GM19324 (cell line): ENCODE results near the gene NKAIN2.

ENCODE experiments used
- ATAC-seq: cut with Tn5 transposase; IDR thresholded peaks from one replicate; pipeline ENCODE4 v1.9.1; 2021; ENCODE audit warnings: mild to moderate bottlenecking, moderate library complexity; ENCODE audit not compliant: unreplicated experiment, low FRiP score

NKAIN2 gene

DNA sequence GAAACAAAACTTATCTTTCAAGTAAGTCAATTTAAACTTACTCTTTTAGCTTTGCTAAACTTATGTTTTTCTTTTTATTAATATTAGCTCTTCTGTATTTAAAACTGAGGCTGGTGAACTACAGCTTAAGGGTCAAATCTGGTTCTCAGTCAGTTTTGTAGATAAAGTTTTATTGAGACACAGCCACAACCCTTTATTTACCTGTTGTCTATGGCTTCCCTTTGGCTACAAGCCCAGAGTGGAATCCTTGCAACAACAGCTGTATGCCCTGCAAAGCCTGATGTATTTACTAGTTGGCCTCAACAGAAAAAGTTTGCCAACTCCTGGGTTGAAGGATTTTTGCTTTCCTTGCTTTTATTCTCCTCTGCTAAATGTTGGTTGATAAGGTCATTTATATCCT is 667.1 kb downstream of the NKAIN2 start:
- ATAC-seq: no peak

DNA sequence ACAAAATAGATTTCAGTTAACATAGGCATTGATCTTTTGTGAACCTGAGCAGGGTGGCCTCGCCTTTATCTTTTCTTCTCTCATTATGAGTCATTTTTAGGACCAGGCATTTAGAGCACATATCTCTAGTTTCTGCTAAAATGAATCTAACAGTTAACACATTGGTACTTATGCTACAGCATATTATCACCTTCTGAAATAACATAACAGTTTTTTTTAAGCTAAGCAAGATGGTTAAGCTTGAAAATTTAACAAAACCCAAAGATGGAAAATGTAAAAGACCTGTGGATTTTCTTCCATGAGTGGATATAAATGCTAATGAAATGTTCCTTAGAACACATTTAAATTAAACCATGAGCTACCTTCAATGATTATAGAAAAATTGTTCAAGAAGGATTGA is 671.5 kb downstream of the NKAIN2 start:
- no peak for ATAC-seq

DNA sequence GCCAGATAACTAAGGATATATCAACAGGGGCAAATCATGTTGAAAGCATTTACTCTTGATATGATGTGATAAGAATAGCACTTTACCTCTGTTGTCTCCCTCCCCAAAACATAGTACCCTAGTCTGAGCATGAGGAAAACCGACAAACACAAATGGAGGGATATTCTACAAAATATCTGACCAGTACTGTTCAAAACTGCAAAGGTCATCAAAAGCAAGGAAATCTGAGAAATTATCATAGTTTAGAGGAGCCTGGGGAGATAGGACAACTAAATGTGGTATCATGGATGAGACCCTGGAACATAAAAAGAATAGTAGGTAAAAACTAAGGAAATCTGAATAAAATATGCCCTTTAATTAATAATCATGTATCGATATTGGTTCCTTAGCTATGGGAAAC is 675.2 kb downstream of the NKAIN2 start:
- no peak for ATAC-seq

DNA sequence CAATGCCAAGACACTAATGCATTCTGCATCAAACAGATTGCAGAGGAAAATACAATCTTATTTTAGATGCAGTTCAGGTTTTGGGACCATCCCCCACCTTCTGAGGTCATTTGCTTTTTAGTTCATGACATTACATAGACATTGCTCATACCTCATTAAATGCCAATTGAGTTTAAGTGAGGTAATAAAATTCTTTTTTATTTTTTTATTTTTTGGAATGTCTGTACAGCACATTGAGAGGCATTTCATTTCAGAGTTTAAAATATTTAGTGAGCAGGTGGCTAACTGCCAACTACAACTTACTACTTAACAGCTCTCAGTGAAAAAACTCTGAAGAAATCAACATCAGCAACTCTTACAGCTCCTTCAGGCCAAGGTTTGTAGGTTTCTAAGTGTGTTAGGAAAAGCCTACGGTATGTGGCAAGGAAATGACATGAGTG is 676.3 kb downstream of the NKAIN2 start:
- ATAC-seq: no peak

DNA sequence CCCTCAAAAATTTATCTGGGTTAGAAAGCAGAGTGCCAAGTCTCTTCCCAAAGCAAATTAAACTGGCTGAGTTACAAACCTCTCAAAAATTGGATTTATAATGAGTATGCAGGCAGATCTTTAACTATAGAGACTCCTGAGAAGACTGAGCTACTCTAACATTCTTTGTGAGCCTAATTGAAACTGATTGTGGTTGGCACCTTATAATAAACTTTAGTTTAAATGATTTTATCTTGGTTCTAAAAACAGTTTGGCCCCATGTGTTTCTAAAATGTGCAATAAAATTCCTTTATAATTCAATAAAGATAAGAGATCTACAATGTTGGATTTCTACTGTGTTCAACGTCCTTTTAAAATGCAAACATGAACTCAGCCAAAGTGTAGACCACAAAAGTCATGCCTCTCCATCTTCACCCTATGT is 678.4 kb downstream of the NKAIN2 start:
- ATAC-seq: no peak

DNA sequence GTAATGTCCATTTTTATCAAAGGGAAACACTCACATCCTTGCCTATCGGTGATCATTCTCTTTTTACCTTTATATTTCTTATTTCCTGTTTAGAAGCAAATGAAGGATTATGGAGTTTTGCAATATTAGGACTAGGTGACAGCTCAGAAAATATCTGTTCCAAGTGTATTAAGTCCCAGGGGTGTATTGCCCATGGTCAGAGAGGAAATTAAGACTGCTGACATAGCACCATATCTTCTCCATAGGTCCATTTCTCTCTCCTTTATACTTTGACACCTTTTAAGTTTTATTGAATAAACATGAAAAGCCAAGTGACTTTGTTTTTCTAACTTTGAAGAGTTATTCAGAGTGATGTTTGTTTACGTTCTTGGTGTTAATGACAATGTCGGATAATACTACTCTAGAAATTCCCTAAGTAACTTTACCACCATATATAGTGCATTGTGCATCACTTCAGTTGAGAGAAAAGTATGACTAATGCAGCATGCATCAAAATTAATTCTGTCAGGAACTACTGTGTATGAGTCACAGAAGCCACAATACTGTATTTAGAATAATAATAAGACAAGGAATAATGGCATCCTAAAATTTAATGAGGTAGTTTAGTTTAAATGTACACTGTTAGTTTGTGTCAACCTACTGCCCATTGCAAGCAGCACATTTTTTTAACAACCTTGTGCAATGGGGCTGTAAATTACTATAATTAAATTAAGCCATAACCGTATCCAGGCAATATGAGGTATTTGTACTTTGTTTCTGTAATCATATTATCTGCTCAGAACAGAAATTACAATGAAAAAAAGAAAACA is 684.2 kb downstream of the NKAIN2 start:
- no peak for ATAC-seq

DNA sequence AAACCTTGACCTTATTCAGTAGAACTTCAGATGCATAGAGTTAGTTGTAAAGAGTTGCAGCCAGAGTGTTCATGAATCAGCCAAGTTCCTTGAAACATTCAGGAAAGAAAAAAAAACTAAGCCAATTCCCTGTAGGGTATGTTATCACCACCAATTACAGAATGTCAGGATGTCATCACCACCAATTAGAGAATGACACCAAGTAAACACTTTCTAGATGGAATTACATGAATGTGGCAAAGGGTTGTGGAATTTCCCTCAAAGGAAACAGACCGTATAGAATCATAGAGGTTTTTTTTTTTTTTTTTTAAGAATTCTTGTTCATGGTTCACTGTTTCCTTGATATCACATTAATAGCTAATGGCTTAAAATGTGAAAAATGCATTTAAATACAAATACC is 686.5 kb downstream of the NKAIN2 start:
- no peak for ATAC-seq

DNA sequence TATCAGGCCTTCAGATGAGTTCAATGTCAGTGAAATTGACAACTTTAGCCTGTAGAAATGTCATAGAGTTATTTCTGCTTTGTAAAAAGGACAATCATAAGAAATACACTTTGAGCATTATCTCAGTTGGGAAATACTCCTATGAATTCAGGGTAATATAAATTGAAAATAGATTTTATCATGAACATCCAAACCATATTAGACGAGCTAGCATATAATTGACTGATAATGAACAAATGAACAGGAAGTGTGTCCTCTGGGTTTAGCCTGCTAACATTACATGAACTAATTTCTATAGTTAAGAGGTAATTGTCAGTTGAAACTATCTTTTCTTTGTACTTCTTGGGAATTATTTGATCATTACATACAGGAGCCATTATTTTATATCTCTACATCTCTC is 689.6 kb downstream of the NKAIN2 start:
- no peak for ATAC-seq

DNA sequence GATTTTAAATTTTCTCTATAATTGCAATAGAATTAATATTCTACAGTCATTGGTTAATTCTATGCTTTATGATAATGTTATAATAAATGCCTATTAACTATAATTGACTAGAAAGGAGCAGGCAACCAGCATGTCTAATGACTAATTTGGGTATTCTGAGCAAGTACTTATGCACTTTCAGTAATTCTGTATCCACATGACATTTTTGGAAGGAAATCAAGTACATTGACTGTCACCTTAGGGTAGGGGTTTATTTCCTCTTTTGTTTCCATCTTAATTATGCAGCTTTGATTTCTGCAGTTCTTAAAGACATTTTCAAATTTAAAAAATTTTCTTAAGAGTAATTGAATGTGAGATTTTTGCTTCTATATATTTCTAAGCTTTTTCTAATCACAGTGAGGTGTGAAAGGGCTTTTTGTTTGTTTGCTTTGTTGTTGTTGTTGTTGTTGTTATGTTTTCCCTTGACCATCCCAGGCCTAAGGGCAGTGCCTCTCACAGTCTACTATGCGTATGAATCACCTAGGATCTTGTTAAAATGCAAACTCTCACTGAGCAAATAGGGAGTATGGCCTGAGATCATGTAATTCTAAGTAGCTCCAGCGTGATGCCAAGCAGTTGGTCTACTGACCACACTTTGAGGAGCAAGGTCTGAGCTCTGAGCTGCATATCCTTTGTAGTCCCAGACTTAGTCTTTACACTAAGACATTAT is 691.4 kb downstream of the NKAIN2 start:
- no peak for ATAC-seq

DNA sequence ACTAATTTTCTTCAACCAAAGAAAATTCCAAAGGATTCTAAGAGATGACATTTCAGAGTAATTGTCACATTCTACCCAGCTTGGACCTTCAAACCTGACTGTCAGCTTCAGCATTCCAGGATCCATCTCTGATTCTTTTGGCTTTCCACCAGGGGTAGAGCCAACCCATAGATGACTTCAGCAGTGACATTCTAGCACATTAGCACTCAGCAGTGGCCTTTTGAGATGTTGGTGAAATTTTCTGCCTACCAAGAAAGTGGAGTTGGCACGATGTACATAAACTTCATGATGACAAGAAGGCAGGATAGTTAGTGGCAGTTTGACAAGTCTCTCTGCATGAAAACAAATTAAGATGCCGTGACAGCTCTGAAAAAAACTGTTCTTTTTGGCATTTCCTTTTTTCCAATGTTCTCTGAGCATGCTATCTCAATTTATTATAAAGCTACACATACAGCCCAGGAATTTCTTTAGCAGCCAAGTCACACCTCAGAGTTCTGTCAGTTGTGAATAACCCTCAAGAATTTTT is 692.1 kb downstream of the NKAIN2 start:
- ATAC-seq: no peak

DNA sequence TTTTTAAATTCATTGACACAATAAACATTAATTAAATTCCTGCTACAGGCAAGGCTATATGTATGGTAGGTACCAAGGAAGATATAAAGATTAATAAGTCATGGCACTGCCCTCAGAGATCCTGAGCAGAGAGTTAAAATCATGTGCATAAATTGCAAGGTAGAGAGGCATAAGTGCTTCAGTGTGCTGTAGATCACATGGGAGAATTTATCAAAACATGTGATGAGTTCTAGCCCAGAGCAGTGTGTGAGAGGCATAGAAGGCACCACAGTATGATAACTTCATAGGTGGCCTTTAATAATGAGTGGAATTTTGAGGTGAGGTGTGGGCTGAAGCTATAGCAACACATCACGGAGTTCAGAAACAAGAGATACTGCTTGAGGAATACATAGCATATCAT is 692.7 kb downstream of the NKAIN2 start:
- ATAC-seq: no peak

DNA sequence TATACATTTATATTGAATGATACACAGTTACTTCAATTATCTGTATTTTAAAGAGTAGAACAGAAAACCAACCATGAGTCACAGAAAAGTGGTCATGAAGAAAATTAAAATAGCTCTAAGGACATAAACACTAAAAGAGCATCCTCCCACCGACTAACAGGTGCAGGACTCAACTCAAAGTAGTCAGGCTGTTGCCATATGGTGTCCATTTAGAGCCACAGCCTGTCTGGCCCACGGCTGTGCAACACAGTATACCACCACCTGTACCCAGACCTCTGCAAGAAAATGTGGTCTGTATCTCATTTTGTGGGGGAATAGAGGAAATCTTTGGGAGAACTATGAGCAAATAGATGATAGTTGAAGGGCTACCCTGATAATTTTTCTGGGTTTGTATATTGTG is 708.8 kb downstream of the NKAIN2 start:
- no peak for ATAC-seq

DNA sequence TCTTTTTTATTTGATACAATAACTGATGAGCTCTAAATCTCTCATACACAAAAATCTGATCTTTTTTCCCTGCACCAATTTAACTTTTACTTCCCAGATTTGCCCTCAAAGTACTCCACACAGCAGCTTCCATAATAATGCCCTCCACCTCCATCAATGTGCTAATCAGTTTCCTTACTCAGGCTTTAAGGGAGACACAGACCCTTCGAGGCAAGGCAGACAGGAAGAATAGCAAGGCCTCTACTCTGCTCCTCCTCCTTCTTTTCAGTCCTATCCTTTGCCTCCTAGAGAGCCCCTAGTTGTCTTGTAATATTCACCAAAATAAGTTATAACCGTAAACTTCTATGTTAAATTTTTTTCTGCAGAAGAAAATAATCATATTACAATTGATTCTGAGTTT is 713.7 kb downstream of the NKAIN2 start:
- ATAC-seq: no peak

DNA sequence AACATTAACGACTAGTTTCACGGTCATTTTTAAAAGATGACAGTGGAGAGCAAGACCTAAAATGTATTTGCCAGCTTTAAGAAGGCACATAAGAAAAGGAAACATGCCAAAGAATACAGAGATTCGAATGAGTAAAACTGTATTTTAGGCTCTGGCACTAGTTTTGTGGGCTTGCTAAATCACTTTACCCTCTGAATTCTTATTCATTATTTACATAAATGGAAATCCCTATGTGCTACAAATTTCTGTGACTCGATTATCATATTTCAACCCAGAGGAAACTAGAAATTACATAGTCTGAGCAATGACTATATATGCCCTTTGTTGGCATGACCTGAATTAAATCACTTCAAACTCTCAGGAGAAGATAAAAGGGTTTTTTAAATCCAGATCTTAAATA is 716.8 kb downstream of the NKAIN2 start:
- ATAC-seq: no peak

DNA sequence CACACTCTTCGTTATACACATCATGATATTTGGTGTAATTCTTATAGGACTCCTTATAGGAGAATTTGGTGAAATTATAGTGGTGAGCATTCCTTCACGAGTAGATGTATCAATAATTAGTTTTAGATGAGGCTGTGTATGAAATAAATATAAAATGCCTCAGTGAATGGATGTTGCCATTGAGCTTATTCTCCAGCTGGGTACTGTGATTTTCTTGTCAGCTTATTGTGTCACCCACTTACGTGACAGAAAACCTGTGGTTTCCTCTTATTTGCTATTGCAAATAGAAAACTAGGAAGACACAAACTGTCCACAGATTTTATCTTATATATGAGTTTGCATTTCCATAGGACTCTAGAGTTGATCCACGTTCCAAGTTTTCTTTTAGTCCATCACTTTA is 718.7 kb downstream of the NKAIN2 start:
- ATAC-seq: no peak

DNA sequence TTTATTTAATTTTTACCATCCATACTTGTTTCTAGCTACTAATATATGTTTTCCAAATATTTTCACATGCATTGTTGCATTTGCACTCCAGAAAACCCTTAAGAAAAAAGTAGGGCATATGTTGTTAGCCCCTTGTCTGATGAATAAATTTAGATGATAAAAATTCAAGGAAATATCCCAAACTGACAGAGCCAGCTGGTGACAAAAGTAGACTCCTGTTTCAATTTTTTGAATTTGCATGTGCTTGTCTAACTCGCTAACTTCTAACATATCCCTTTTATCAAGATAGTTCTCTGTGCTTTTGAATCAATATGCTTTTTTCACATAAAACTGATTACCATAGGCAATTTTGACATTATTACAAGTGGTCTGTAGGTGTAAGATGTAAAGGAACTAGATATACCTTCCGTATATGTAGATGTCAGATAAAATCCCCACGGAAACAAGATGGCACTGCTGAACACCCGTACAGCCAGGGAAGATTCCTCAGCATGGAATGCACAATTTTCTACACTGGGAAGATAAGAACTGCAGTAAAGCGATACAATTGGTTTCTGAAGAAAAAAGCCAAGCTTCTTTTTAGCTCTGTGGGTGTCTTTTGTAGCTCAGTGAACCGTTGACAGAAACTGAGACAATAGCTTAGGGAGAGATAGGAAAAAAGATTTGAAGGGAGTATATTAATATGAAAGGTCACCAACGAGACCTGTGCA is 721.0 kb downstream of the NKAIN2 start:
- ATAC-seq: no peak

DNA sequence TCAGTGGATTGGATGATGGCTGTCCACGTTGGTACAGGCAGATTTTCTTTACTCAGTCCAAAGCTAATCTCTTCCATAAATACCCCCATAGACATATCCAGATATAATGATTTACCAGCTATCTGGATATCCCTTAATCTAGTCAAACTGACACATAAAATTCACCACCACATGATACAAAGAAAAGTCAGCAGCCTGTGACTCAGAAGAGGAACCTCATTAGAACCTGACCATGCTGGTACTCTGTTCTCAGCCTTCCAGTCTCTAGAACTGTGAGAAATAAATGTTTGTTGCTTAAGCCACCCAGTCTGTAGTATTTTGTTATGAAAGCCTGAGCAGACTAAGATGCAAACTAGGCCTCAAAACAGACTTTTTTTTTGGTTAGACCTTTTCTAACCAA is 727.3 kb downstream of the NKAIN2 start:
- ATAC-seq: no peak

DNA sequence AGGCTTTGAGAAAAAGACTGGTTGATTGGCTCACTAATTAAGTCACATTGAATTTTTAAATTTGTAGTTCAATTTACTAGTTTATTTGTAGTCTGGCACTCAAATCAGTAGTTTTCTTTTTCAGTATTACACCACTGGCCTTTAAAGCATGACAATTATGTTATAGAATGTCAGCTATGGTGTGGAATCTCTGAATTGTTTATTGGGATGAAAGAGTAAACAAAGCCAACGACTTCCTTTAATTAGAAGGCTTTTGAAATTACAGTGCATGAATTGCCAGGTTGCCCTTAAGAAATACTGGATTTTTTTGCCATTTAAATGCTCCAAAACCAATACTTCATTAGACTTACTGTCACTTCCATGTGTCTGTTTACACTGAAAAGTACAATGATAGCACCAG is 731.6 kb downstream of the NKAIN2 start:
- no peak for ATAC-seq

DNA sequence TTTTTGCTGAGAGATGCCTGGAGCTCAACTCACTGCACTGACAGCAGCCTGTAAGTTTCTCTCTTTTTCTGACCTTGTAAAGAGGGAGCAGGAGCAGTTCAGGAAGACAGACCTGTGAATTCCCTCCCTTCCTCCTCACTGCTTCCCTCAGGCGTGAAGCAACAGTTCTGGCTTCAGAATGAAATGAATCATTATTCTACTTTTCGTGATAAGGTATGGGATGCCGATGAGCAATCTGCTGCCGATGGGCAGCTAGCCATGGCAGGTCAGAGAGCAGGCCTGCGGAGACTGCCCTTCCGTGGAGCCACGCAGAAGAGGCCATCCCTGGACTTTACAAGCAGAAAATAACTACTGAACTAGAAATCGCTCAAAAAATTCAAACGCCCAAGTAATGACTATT is 732.1 kb downstream of the NKAIN2 start:
- no peak for ATAC-seq

DNA sequence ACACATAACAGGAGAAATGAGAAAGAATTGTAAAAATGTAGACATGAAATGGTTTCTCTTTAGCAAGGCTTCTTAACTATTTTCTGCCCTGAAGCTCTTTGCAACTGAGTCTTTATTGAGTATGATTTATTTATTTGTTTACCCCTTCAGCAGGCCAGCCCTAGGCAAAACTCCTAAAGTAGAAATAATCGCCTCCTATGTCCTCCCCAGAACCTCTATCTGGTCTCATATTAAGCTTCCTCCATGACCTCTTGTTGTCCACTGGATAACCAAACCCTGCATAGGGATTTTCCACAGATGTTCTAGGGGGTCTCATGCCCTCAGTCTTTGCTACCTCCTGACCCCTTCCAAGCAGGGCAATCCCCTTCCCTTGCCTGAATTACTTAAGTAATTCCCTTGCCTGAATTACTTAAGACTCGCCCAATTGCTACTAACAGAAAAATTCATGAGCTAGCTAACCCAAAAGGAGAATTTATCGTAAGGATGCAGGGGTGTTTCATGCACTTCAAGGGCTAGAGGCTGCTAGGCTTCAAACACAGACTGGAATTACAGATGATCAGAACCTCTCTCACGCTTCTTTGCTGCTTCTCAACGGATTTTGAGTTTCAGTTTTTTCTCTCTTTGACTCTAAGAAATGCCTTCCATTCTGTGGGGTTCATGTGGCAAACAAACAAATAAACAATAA is 732.6 kb downstream of the NKAIN2 start:
- no peak for ATAC-seq

DNA sequence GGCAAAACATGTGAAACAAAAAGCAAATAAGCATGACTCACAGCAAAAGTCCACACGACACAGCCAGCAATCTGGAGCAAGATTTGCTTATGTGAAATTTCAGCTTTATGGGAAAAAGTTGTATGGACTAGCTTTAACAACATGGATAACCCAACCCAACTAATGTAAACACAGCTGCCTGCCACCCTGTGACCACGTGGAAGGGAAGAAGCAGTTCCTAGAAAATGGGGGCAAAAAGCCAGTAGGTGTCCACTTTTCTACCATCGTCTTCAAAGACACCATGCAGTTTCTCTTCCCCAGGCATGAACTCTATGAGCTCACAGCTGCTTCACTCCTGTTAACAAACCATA is 733.2 kb downstream of the NKAIN2 start:
- ATAC-seq: no peak
